ENCODE results near the gene ZNF423.
"Not testable (repeated sequence)": the region's sequence is repeated elsewhere in the genome, so short reads cannot be mapped to it uniquely, and the experiment has no call there.

ZNF423 gene

DNA sequence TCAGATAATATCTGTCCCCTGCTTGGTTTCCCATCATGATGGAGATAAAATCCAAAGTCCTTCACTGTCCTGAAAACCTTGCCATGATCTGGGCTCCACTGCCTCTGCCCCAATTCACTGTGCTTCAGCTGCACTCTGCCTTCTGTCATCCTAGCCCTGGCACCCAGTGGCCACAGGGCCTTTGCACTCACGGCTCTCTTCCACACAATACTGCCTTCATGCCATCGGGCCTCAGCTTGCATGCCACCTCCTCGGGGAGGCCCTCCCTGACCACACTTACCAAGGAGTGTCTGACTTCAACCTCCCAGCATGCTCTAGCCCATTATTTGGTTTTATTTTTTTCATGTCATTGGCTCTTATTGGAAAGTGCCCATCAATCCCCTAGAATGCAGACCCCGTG, 336.2 kb downstream of the ZNF423 start:
- no peak for DNase-seq

DNA sequence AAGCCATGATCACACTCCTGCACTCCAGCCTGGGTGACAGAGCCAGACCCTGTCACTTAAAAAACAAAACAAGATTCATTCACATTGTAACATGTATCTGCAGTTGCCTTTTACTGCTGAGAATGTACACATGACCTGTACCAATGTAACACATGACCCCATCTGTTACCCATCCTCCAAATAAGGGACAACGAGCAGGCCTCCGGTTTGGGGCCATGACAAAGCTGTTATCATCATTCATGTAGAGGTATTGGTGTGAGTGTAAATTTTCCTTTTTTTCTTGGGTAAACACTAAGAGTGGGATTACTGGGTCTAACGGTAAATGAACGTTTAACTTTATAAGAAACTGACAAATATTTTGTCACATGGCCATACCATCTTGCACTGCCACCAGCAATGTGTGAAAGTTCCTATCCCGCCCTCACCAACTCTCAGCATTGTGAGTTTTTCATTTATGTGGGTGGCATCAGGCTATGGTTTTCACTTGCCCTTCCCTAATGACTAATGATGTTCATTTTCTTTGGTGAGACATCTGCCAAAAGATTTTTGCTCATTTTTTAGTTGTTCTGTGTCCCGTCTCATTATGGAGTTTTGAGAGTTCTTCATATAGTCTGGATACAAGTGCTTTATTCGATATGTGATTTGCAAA, 336.8 kb downstream of the ZNF423 start:
- no peak for DNase-seq

DNA sequence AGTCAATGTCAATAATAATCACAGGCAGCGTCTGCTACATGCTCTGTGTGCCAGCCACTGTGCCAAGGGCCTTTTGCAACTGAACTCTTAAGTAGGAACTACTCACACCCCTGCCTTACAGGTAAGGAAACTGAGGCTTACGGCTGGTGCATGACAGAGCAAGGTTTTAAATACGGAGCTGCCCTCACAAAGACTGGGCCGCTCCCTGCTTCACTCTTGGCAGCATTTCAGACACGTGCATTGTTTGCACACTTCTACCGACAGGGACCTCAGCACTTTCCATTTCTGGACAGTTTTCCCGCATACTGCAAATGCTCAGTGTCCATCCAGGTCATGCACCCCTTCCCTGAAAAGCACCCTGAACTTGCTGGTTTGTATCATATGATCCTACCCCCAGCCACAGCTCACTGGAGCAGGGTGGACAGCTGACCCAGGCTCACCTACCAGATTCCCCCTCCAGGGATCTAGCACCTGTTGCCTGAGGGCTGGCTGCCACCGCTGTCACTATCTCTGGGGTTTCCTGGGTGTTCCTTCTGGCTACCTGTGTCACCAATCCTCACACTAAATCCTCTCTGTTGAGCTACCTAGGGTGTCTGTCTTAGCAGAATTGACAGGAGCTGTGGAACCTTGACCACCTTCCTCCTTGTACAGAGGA, 339.4 kb downstream of the ZNF423 start:
- no peak for DNase-seq

DNA sequence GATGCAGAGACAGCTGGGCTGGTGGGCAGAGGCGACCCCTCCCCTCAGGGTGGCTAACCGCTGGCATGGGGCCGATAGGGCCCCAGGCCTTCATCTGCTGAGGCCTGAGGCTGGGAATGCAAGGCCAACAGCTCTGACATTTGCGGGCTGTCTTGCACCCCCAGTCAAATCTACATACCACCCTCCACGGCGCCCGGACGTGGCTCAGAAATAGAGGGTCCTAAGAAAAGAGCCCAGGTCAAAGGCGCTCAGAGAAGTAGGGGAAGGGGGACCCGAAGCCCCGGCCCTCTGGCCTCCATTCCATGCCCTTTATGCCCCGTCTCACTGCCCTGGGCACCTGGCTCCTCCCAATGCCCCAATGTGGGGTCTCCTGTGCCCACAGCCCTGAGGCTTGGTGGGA, 340.1 kb downstream of the ZNF423 start:
- DNase-seq = no peak

DNA sequence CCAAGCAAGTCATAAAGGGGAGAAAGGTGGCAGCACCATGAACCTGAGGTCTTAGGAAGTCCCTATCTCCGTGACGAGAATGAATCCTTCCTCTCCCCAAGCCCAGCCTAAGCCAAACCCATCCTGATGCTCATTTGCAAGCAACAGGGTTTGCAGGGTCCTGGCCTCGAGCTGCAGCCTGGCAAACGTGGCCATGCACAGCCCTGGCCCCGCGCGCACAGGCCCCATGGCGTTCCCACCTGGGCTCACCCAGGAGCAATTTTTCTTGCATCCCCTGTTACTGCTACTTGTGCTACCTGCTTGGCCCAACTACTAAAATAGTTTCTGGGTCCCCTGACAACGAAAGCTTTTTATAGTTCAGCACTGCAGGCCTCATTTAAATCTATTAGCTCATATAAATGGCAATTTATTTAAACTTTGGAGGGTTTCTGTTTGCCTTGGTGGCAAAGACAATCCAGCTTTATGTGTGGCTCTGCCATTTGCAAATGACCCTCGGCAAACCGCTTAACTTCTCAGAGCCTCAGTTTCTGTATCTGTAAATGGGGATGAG, 340.8 kb downstream of the ZNF423 start:
- DNase-seq = no peak

DNA sequence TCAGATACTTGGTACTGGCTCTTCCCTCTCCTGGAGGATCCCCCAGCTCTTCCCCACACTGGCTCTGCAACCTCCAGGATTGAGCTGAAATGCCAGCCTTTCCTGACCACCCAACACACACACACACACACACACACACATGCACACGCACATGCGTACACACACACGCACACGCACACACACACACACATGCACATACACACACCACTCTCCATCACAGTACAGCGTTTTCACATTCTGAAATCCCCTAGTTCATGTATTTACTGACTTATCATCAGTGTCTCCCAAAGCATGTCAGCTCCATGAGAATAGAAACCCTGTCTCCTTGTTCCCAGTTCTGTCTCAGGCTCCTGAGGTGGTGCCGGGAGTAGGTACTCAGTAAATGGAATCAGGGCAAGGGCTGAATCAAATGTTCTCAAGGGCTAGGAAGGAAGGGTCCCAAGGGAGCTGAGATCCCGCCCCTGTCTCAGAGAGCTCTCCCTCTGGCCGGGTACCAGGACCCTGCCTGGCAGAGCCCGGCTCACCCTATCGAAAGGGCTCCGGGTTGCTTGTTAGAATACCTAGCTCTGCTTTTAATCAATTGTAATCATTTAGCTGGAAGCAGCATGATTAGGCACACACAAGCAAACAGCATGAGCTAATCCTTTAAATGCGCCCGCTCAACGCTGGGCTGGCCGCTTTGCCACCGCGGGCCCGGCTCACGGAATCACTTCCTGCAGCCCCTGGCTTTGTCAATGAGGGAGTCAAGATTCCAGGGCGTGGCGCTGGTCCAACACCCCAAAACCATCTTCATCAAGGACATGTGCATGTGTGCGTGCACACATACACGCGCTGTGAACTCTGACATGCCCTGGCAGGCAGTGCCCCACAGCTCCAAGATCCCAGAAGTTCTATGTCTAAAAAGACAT, 341.6 kb downstream of the ZNF423 start:
- DNase-seq = no peak

DNA sequence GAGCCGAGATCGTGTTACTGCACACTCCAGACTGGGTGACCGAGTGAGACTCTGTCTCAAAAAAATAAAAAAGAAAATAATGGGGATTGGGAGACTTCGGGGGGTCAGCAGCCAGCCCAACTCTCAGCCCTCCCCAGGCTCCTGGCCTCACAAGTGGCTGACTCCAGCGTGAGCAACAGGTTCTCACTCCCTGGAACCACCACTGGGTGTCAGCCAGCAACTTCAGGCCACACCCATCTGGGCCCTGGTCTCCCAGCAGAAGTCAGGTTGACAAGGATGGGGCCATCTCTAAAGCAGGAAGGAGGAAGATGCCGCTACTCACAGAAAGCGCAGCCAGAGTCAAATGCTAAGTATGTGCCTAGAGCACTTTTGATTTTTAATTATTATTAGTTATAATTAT, 342.9 kb downstream of the ZNF423 start:
- no peak for DNase-seq

DNA sequence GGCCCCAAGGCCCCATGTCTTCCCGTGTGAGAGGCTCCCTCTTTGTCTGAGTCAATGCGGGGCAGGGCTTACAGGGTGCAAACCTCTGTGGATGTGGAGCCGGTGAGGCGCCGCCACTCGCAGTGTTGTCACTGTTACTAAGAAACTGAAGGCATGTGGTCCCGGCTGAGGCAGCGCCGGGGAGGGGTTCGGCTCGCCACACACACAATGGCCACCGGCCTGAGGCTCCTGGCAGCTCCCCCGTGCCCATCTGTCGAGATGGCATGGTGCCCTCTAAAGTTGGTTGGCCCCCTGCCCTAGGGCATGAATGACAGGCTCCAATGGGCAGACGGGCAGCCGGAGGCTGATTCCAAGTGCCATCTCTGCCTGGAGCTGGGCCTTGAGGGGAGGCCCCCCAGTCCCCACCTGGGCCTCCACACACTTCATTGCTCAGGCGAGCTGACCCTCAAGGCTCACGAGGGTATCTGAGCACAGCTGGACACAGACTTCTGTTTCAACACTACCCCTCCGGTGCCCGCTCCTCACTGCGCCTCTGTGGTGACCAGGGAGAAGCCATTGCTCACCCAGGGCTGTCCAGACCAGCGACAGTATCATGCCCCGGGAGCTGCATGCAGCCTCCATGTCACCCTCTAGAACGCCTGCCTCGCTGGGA, 345.1 kb downstream of the ZNF423 start:
- DNase-seq = no peak

DNA sequence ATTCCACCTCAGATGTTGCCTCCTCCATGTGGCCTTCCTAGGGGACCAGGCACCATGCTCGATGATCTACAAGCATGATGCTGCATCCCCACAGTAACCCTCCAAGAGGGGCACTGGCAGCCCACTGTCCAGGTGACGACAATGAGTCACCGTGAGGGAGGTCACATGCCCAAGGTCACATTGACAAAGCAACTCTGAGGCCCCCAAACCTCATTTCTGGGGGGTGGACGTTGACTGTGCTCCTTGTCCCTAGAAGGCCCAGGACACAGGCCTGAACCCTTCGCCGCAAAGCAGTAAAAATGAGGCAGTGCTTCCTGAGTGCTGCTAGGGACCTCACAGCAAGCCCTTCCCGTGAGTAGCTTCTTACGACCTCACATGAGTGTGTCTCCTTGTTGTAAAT, 345.8 kb downstream of the ZNF423 start:
- DNase-seq = no peak

DNA sequence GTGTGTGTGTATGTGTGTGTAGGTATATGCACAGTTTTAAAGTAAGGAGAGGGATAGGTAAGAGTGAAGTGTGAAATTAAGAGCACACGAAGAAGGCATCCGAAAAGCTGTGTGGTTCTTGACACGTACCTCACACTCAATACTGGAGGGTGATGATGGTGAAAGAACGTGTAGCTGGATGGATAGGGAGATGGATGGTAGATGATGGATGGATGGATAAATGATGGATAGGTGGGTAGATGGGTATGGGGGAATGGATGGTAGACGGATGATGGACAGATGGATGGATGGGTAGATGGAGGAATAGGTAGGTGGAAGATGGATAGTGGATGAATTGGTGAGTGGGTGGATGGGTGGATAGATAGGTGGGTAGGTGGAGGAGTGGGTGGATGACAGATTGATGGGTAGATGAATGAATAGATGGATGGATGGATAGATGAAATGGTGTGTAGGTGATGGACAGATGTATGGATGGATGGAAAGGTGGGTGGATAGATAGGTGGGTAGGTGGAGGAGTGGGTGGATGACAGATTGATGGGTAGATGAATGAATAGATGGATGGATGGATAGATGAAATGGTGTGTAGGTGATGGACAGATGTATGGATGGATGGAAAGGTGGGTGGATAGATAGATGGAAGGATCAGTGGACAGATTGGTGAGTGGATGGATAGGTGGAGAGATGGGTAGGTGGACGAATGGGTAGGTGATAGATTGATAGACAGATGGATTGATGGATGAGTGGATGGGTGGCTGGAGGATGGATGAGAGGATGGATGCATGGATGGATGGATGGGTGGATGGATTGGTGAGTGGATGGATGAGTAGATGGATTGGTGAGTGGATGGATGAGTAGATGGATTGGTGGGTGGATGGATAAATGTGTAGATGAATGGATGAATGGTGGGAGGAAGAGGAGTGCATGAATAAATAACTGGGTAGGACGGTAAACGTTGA, 349.6 kb downstream of the ZNF423 start:
- DNase-seq = not testable (repeated sequence)

DNA sequence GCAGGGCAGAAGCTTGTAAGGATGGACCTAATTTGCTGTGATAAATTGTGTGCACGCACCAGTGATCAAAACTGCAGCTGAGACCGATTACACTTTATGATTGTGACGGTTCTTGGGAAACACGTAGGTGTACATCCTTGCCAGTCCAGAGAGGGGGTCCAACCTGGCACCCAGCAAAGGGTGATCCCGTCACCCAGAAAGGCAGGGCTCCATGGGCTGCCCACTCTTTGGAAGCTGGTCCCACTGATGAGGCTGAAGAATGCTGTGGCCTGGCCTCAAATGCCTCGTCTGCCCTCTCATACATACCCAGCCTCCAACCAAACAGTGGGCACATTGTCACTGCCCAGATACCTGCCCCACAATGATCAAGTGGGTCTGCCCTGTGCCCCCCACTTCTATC, 350.4 kb downstream of the ZNF423 start:
- DNase-seq = no peak

DNA sequence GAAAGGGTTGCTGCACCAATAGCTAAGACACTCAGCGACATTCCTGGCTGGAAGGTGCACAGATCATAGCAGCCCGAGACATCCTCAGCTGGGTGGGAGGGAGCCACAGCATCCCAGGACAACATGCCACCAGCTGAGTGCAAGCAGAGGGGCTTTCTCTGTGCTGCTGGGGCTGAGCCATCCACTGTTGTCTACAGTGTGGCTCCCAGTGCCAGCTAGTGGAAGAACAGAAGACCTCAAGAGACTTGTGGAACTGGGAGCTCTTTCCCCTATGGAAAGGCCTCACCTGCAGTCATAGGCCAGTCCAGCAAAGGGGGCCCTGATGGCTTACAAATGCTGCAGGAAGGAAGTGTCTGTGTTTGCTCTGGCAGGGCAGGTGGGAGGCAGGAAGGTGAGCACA, 351.3 kb downstream of the ZNF423 start:
- no peak for DNase-seq

DNA sequence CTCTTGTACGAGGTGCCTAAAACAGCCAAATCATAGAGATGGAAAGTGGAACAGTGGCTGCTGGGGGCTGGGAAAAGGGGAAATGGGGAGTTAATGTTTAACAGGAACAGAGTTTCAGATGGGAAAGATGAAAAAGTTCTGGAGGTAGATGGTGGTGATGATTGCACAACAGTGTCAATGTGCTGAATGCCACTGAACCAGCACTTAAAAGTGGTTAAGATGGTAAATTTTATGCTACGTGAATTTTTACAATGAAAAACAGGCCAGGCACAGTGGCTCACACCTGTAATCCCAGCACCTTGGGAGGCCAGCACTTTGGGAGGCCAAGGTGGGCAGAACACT, 351.9 kb downstream of the ZNF423 start:
- DNase-seq = no peak

DNA sequence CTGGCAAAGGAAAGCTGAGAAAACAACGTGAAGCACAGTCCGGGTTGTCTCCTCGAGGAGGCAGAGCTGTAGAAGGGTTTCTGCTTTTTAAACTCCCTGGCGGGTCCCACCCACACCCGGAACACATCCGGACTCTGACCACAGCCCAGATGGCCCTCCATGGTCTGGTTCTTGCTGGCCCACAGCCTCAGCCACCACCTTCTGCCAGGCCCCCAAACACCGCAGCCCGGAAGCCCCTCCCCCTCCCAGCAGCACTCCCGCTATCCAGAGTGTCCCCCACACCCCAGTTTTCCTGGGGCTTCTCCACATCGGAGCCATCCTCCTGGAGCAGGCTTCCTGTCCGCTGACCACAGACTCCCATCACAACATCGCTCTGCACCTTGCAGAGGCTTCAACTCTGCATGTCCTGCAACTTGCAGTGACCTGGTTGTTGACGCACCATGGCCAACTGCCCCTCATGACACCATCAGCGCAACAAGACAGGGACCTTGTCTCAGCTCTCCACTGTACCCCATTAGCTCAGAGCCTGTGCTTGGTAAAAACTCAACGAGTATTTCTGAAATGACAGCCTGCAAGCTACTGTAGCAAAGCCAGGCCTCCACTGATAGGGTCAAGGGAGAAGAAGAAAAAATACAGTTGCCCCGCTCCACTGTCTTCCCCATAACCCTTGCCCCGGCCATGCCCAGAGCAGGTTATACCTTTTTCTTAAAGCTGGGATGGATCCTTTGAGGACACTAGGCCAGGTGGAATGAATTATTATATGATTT, 352.5 kb downstream of the ZNF423 start:
- DNase-seq = no peak

DNA sequence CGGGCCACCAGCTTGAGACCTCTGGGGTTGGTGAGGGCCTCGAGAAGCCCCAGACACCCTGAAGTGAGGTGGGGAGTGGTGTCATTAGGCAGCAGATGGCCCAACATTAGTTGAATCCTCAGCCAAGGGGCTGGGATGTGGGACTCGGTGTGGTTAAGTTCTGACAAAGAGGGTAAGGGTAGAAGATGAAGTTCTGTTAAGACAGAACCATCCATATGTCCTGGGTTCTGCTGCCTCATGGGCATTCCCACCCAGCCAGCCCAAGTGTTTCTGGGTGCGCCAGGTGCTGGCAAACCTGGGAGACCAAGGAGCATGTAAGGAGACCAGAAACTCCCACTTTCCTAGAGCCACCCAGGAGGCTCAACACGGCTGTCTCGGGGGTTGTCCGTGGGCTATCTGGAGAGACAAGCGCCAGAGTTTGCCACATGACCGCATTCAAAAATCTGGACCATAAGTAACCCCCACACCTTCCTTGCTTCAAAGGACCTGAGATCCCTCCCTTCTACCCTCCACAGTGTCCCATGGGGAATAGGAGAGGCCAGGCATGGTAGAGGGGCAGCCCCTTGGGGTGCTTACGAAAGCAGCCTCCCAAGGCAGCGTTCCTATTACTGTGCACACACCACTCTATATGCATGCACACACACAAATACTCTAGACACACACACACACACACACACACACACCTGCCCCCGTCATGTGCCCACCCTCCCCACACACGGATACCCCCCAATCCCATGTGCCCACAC, 353.6 kb downstream of the ZNF423 start:
- DNase-seq = no peak

DNA sequence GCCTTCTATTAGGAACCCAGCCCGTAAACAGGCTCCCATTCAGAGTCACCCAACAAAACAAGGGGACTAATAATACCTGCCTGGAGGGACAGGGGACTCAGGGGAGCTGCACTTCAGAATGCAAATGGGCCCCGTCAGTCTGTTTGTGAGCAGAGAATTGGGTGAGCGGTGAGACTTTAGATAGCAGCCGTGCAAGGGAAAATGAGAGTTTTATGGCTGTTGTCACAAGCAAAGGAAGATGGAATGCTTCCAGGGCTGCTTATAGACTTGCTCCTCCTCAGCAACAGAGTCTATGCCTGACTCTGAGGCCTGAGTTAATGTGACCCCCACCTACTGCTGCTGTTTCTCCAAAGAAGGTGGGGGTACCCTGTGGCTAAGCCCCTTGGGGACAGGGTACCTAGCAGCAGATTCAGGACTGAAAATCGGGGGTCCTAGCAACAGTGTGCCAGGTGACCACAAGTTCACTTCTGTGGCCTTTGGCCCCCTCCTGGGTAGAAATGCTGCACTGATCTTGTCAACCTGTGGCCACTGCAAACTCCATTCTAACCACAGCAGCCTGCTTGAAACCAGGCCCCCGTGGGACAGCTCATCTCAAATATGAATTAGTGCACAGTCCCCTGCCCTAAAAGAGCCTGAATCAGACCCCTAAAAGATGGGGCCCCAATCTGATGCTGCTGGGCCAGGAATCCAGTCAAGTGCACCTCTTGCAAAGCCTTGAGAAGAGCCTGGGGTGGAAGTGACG, 355.9 kb downstream of the ZNF423 start:
- no peak for DNase-seq

DNA sequence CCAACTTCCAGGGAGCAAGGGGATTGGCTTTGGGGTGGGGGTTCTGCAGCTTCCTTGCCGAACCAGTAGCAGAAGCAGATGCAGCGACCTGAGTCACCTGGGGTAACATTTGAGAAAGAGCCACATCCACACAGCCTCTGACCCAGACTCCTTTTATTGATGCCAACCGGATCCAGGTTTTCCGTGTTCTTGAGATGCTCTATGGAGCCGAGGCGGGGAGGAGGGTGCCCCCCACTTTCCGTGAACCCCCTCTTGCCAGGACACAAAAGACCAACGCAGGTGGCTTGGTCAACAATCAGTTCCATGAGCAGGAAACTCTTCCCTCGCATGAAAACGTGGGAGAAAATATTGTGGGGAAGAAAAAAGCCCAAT, 356.5 kb downstream of the ZNF423 start:
- no peak for DNase-seq

DNA sequence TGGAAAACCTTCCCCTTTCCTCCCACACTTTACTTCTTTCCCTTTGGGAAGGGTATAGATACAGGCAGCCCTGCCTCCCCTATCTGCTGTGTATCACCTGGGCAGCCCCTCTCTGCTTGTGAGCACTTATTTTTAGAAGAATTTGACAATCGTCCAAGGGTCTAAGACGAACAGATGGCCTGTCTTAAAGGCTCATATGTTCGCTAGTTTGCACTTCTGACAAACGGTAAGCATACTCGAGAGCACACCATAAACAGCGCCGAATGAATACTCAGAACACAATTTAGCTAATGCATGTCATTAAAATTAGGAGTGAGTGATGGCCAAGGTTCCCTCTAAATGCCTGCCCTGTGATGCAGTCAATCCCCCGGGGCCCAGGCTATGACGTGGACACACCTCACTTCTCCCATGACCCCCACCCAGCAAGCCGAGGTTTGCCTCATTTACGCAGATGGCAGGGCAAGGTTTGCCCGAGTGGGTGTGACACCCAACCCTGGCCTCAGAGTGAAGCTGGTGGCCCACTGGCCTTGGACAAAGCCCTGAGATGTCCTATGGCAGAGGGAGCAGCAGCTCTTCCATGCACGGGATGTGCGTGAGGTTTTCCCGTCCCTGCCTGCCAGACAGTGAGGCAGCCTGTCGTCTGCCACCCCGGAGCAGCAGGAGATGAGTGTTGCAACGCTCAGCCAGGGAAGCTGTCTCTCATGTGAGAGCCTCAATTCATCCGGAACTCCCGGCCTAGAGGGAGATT, 357.1 kb downstream of the ZNF423 start:
- no peak for DNase-seq

DNA sequence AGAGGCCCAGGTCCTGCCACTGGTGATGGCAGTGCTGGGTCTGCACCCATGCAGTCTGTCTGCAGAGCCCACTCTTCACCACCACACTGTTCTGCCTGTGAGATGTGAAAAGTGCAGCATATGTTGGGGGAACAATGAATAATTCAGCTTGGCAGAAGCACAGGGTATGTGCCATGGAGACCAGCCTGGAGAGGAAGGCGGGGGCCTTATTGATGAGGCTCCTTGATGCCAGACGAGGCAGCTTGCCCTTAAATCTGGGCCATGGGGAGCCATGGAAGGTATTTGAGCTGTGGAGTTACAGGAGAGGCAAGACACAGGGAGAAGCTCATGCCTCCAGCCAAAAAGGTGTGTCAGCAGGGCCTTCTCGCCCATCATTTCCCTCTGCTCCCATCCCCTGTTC, 357.6 kb downstream of the ZNF423 start:
- no peak for DNase-seq
